G401.6 (cell line): Measurements from ENCODE around the gene ZBTB39.
"Not testable (repeated sequence)": the region's sequence is repeated elsewhere in the genome, so short reads cannot be mapped to it uniquely, and the experiment has no call there.

Source experiments
- FAIRE-seq: peaks from 2 replicates; lab custom pipeline; 2012; peaks lifted over from hg19 to GRCh38; lab: Jason Lieb, UNC

Gene ZBTB39

DNA sequence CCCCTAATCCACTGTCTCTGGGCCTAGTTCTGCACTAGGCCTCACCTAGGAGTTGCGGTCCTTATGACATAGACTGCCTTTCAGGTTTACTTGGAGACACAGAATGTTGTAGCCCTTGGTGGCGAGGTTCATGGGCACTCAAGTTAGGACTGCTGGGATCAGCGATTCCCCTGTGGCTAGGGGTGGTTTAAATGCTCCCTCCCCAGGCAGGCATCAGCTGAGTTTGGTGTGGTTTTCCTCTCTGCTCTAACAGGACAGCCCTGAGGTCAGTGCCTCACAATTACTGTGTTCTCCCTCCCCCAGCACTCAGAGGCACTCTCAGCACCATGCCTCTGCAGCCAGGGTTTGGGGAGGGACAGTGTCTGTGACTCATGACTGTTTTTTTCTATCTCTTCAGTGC is 26.7 kb downstream of the ZBTB39 start:
- no peak for FAIRE-seq

DNA sequence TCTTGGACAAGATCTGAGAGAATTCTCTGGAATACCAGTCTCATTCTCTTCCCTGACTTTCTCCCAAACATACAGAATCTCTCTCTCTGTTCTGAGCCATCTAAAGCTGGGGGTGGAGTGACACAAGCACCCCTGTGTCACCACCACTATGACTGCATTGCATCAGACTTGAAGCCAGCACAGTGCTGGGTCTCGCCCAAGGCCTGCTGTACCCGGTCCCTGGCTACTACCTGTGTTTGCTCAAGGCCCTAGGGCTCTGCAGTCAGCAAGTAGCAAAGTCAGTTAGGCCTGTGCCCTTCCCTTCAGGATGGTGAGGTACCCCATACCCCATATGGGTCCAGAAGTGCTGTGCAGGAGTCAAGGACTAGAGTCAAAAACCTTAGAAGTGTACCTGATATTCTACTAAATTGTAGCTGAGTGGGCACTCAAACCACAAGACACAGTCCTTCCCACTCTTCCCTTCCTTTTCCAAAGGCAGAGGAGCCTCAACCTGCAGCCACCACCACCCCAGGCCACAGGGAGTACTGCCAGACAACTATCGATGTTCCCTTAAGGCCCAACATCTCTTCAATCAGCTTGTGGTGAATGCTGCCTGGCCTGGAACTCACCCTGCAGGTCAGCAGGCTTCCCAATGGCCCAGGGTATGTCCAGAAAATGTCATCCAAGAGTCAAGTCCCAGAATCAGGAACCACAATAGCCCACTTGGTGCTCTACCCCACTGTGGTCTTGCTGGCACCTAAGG is 27.8 kb downstream of the ZBTB39 start:
- FAIRE-seq: no peak

DNA sequence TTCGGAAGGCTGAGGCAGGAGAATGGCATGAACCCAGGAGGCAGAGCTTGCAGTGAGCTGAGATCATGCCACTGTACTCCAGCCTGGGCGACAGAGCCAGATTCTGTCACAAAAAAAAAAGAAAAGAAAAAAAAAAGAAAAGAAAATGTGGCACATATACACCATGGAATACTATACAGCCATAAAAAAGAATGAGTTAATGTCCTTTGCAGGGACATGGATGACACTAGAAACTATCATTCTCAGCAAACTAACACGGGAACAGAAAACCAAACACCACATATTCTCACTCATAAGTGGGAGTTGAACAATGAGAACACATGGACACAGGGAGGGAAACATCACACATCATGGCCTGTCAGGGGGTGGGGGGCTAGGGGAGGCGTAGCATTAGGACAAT is 29.0 kb downstream of the ZBTB39 start:
- FAIRE-seq: not testable (repeated sequence)

DNA sequence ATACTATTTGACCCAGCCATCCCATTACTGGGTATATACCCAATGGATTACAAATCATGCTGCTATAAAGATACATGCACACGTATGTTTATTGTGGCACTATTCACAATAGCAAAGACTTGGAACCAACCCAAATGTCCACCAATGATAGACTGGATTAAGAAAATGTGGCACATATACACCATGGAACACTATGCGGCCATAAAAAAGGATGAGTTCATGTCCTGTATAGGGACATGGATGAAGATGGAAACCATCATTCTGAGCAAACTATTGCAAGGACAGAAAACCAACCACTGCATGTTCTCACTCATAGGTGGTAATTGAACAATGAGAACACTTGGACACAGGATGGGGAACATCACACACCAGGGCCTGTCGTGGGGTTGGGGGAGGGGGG is 32.1 kb downstream of the ZBTB39 start:
- FAIRE-seq: not testable (repeated sequence)

DNA sequence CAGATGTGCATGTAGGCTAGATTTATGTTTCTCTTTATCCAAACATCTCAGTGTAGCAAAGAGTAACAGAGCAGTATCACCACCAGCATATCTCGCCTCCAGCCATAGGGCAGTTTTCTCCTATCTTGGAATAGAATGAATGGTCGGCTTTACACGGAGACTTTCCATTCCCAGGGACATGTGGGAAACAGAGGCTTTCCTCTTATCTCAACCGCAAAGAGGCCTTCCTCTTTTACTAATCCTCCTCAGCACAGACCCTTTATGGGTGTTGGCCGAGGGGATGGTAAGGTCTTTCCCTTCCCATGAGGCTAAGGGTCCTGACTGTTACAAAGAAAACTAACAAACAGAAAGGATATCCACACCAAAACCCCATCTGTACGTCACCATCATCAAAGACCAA is 37.4 kb downstream of the ZBTB39 start:
- FAIRE-seq: not testable (repeated sequence)

DNA sequence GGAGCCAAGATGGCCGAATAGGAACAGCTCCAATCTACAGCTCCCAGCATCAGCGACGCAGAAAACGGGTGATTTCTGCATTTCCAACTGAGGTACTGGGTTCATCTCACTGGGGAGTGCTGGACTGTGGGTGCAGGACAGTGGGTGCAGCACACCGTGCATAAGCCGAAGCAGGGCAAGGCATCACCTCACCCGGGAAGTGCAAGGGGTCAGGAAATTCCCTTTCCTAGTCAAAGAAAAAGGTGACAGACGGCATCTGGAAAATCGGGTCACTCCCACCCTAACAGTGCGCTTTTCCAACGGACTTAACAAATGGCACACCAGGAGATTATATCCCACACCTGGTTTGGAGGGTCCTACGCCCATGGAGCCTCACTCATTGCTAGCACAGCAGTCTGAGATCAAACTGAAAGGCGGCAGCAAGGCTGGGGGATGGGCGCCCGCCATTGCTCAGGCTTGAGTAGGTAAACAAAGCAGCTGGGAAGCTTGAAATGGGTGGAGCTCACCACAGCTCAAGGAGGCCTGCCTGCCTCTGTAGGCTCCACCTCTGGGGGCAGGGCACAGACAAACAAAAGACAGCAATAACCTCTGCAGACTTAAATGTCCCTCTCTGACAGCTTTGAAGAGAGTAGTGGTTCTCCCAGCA is 40.2 kb downstream of the ZBTB39 start:
- FAIRE-seq: not testable (repeated sequence)

DNA sequence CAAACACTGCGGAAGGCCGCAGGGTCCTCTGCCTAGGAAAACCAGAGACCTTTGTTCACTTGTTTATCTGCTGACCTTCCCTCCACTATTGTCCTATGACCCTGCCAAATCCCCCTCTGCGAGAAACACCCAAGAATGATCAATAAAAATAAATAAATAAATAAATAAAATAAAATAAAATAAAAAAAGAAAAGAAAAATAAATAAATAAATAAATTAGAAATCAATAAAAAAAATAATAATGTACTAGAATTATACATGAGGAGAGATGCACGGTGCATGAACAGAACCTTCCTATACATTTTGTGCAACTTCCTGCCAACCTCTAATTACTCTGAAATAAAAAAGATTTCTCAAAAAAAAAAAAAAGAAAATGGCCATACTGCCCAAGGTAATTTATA is 41.2 kb downstream of the ZBTB39 start:
- FAIRE-seq: not testable (repeated sequence)

DNA sequence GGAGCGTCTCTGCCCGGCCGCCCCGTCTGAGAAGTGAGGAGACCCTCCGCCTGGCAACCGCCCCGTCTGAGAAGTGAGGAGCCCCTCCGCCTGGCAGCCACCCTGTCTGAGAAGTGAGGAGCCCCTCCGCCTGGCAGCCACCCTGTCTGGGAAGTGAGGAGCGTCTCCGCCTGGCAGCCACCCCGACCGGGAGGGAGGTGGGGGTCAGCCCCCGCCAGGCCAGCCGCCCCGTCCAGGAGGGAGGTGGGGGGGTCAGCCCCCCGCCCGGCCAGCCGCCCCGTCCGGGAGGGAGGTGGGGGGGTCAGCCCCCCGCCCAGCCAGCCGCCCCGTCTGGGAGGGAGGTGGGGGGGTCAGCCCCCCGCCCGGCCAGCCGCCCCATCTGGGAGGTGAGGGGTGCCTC is 42.8 kb downstream of the ZBTB39 start:
- FAIRE-seq: not testable (repeated sequence)

DNA sequence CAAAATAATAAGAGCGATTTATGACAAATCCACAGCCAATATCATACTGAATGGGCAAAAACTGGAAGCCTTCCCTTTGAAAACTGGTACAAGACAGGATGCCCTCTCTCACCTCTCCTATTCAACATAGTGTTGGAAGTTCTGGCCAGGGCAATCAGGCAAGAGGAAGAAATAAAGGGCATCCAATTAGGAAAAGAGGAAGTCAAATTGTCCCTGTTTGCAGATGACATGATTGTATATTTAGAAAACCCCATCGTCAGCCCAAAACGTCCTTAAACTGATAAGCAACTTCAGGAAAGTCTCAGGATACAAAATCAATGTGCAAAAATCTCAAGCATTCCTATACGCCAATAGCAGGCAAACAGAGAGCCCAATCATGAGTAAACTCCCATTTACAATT is 44.1 kb downstream of the ZBTB39 start:
- FAIRE-seq: not testable (repeated sequence)

DNA sequence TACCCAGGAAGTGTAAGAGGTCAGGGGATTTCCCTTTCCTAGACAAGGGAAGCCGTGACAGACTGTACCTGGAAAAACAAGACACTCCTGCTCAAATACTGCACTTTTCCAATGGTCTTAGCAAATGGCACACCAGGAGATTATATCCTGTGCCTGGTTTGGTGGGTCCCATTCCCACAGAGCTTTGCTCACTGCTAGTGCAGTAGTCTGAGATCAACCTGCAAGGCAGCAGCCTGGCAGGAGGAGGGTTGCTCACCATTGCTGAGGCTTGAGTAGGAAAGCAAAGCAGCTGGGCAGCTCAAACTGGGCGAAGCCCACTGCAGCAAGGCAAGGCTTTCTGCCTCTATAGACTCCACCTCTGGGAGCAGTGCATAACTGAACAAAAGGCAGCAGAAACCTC is 47.9 kb downstream of the ZBTB39 start:
- FAIRE-seq: no peak

DNA sequence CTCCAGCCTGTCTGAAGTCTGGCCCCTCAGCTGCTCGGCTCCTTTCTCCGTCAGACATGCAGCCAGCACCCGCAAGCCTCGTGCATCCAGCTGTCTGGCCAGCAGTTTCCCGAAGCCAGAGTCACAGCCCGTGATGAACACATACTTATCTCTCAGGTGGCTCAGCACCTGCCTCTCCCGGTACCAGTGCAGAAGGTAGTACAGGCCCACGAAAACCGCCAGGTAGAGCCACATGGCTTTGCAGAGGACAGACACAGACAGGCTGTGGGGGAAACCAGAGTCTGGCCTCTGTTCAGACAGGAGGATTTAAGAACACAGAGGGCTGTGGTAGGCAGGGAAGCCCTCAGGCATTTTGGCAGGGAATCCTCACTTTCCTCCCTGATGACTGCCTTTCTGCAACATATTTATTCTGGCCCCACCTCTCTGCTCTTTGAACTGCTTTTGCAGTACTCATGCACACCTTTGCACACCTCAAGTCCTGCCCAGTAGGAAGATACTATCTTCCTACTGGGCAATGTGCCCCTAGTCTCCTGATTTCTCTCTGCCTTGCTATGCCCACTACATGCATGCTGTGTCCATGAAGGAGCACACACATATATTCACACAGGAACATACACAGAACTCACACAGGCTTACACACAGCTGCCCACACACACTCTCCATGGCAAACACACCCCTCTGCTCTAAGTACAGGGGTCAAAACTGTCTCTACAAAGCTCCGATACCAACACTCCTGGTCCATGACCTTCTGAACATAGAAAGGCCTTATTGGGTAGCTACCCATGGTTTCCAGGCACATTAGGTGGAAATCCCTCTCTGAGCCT is 48.9 kb downstream of the ZBTB39 start, which contains the start of gene RDH16:
Gene RDH16 (minus strand): TSS at position 380 of the 824 bp plus-strand sequence. CDS start 146 bp downstream, at position 234.
- FAIRE-seq: no peak

DNA sequence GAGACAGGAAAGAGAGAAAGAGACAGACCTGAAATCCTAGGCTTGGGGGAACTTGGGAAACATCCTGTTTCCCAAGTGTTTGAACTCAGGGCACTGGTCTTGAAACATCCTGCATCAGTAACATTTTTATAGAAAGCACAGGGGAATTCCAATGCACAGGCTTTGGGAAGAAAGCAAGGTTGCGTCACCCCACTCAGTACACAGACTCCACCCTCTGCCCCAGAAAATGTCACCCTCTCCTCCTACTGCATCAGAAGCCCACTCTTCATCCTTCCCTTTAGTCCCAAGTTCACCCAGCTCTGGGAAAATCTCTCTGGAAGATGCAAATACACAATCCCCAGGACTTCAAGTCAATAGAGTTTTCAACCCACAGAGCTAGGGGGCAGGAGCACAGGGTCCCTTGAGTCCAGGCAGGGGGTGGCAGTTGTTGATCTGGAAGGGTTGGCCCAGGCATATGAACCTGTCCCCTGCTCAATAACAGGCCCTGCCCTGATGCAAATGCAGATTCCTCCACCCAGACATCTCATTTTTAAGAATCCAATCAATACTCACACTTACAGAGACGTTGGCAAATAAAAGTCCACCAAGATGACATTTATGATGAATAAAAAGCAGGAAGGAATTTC is 50.6 kb downstream of the ZBTB39 start:
- FAIRE-seq: no peak

DNA sequence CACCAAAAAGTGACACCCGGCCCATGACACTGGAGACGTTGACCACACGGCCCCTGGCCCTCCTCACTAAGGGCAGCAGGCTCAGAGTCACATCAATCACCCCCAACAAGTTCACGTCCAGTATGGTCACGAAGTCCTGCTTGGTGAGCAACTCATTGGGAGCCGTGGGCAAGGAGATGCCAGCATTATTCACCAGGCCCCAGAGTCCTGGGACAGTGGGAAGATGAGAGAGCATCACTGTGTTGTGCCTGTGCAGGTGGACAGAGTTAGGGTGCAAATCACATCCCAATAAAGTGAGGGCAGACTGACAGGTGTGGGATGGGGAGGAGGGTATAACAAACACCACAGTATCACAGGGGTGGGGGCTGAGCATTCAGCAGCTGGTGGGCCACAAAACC is 51.4 kb downstream of the ZBTB39 start:
- no peak for FAIRE-seq

DNA sequence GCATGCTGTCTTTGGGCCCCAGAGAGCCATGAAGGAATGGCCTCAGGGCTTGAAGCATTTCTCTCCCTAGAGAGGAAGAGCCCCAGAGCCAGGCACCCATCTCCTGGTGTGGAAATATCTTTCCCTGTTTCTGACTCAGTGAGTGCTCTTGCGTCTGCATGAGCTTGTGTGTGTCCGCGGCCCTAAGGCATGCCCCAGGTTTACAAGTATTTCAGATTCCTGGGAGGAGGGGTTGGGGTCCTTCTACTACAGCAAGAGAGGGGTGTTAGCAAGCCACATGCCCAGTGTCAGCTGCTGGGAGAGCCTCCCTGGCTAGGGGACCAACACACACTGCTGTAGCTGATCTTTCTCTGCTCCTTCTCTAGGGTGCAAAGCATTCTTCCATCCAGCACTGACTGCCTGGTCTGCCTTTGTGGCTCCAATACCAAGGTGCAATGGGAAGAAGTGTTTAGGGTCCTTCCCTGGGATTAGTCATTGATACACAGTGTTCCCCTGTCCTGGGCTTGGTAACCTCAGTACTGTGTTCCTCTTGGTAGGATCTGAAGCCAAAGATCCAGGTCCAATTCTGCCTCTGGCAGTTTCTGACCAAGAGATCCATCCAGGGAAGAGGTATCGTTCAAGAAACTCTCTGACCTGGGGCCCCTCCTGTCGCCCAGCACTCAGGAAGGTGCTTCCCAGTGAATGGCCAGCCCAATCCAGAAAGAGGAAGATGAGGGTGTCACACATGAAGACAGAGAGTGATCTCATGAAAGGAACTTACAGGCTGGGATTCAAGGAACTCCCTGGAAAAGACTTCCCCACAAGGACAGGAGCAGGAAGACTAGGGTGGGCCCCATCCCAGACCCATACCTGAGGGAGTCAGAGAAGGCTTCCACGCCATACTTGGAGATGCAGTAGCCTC is 52.0 kb downstream of the ZBTB39 start:
- no peak for FAIRE-seq

DNA sequence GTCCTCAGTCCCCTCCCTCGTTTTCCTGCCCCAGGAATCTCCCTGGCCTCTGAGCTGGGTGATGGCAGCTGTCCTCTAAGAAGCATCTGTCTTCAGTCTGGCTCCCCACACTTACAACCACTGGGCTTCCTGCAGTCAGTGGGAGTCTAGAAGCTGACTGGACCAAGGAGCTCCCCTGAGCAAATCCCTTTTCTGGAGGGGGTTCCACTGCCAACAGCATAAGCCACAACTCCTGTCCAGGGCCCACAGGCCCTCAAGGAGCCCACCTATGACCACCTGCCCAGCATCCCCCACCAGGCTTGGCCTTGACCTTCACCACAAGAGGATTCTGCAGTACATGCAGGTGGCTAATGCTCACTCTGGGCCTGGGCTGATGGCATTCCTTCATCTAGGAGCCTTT is 53.0 kb downstream of the ZBTB39 start:
- FAIRE-seq: no peak

DNA sequence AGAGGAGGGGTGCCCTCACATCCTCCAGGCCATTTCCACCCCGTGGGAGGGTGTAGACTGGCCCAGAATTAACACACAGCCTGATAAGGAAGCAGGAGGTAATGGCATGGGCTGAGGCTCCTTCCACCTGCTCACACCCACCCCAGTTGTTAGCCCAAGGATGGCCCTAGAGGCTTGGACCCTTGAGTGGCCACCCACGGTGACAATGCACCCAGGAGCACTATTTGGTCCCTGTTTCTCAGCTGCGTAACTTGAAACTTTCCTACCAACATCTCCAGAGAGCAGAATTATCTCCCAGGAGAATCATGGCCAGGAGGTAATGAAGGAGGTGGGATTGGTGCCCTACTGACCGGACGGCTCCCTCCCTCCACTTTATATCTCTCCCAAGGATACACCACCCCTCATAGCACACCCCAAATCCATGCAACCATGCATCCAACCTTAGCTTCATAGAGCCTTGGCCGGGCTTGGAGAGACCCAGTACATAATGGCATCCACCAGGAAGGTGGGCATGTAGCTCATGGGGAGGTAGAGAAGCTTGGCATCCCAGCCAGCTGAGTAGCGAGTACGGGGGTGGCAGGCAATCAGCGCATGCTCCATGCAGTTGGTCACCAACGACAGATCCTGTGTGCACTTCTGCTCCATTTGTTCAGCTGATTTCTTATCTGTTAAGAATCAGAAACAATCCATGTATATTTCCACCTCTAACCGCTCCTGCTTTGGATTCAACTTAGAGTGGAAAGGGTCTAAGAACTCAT is 54.6 kb downstream of the ZBTB39 start:
- FAIRE-seq: no peak

DNA sequence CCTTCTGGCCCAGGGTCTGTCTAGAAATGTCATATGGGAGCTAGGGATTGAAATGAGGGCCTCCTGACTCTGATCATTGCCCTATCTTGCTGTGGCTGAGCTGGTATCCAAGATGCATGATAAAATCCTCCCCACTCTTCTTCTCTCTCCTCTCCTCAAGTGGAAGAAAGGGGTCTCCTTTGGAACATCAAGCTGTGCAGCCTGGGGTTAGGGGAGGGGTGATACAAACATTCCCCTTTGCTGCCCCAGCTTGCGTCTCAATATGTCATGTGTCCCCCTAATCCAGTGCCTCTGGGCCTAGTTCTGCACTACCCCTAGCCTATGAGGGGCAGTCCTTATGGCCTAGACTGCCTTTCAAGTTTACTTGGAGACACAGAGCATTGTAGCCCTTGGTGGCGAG is 57.5 kb downstream of the ZBTB39 start:
- FAIRE-seq: no peak
